ENCODE data around the gene CDC40. TPM values are rescaled to one million over a fixed set of nuclear protein-coding genes. Genes with fewer than 3 reads are reported as not detected.

Gene CDC40
- total RNA-seq, 2 donors from 2014 or later, result 9.2 to 14.3 TPM

GRCh38 chr6:110178626-110179405, 1.4 kb upstream of the CDC40 start:
- peak; percentile 36 to 91 (median 73) for TF ChIP-seq CTCF (IDR thresholded peaks at IDR 0.05)
- TF ChIP-seq POLR2A (IDR thresholded peaks at IDR 0.05), result no peak
- 0% methylated on average over 27 to 60 of the region's 66 CpGs for WGBS, 2 donors
- peak overlapping the region; percentile 34 to 86 for H3K4me3 ChIP-seq
- H3K27me3 ChIP-seq, result no peaks in the 10 kb centered on the region
- no peaks in the 10 kb centered on the region for H3K36me3 ChIP-seq (replicated peaks in 1 of 2; ENCODE audit: insufficient read depth in 1 of 2, low read depth in 2 of 2)
- H3K9me3 ChIP-seq, result no peaks in the 10 kb centered on the region
- peak; percentile 25 for ATAC-seq
- DNase-seq, result peak; percentile 28 to 55 (median 40)
- intact Hi-C loops (cut with DNase I), result loop anchor here (10.0 kb wide), 1 partner anchor 216 kb away; no protein-coding TSS in a partner anchor
- H3K4me1 ChIP-seq, result peaks cover 29% of the 10 kb centered on the region
- H3K27ac ChIP-seq, result peak overlapping the region; percentile 63 to 85 (median 74)

GRCh38 chr6:110179406-110180227, 610 bp upstream of the CDC40 start, which contains the start of gene WASF1:
Gene WASF1, minus strand, starts transcription at chr6:110179670. Its CDS starts 52,069 bp downstream, at chr6:110127601.
- WGBS, 2 donors, result 0 to 1% methylated on average over 29 to 61 of the region's 62 CpGs
- intact Hi-C loops (cut with DNase I), result loop anchor here (10.0 kb wide), 1 partner anchor 215 kb away; no protein-coding TSS in a partner anchor
- ATAC-seq (peak; percentile 97), DNase-seq (peak; percentile 93 to 96 (median 94))
- no peaks in the 10 kb centered on the region for H3K36me3 ChIP-seq (replicated peaks in 1 of 2; ENCODE audit: insufficient read depth in 1 of 2, low read depth in 2 of 2)
- peak within 1 kb of the TSS; percentile 43 to 86 for H3K4me3 ChIP-seq
- peaks cover 34% of the 10 kb centered on the region for H3K4me1 ChIP-seq
- H3K27me3 ChIP-seq, result no peaks in the 10 kb centered on the region
- H3K27ac ChIP-seq, result peak within 1 kb of the TSS; percentile 63 to 85 (median 74)
- TF ChIP-seq CTCF (IDR thresholded peaks at IDR 0.05), result peak in 2 of 7 experiments; percentile 7 to 17
- peak in 2 of 3 donors; percentile 16 to 27 for TF ChIP-seq POLR2A (IDR thresholded peaks at IDR 0.05)
- H3K9me3 ChIP-seq, result no peaks in the 10 kb centered on the region

- H3K27ac ChIP-seq, result peak overlapping the region in 1 of 4 donors; percentile 85
- 43 to 57% methylated on average over 6 of the region's 6 CpGs for WGBS, 2 donors
- intact Hi-C loops (cut with DNase I), result no loop called here
- H3K9me3 ChIP-seq, result no peaks in the 10 kb centered on the region
- H3K4me1 ChIP-seq, result peaks cover 34% of the 10 kb centered on the region
- H3K4me3 ChIP-seq, result peak overlapping the region; percentile 43 to 86
- no peaks in the 10 kb centered on the region for H3K36me3 ChIP-seq (replicated peaks in 1 of 2; ENCODE audit: insufficient read depth in 1 of 2, low read depth in 2 of 2)
- DNase-seq (peak in 1 of 4 donors; percentile 12), ATAC-seq (no peak)
- TF ChIP-seq POLR2A (IDR thresholded peaks at IDR 0.05) (peak in 1 of 3 donors; percentile 12), CTCF (IDR thresholded peaks at IDR 0.05) (no peak)
- H3K27me3 ChIP-seq, result no peaks in the 10 kb centered on the region
These were observed 1.2 kb downstream of the CDC40 start for GRCh38 chr6:110181131-110182030.

- no peak for DNase-seq
- Histone ChIP-seq H3K4me1 (peaks cover 34% of the 10 kb centered on the region), H3K27ac (no peak overlapping the region), H3K36me3 (replicated peaks in 1 of 2; ENCODE audit: insufficient read depth in 1 of 2, low read depth in 2 of 2) (no peaks in the 10 kb centered on the region), H3K9me3 (no peaks in the 10 kb centered on the region), H3K27me3 (no peaks in the 10 kb centered on the region), H3K4me3 (no peak overlapping the region)
- 61% methylated on average over 5 of the region's 5 CpGs for WGBS, 2 donors
- no peak for ATAC-seq
- TF ChIP-seq CTCF (IDR thresholded peaks at IDR 0.05), result no peak
- TF ChIP-seq POLR2A (IDR thresholded peaks at IDR 0.05), result no peak
- intact Hi-C loops (cut with DNase I), result no loop called here
These were observed 3.2 kb downstream of the CDC40 start for GRCh38 chr6:110183292-110183885.
